Femur (tissue), 1 donor: ENCODE data around the gene CLASP1.
"Not testable (repeated sequence)": the region's sequence is repeated elsewhere in the genome, so short reads cannot be mapped to it uniquely, and the experiment has no call there.

Experiments used
- DNase-seq: peaks from one replicate; pipeline ENCODE4 v3.0.0-alpha.2; 2017

CLASP1 gene

GRCh38 chr2:121575800-121576199 is 73.5 kb downstream of the CLASP1 start:
- no peak for DNase-seq

- no peak for DNase-seq
These were observed 78.6 kb downstream of the CLASP1 start for GRCh38 chr2:121570667-121571055.

DNA sequence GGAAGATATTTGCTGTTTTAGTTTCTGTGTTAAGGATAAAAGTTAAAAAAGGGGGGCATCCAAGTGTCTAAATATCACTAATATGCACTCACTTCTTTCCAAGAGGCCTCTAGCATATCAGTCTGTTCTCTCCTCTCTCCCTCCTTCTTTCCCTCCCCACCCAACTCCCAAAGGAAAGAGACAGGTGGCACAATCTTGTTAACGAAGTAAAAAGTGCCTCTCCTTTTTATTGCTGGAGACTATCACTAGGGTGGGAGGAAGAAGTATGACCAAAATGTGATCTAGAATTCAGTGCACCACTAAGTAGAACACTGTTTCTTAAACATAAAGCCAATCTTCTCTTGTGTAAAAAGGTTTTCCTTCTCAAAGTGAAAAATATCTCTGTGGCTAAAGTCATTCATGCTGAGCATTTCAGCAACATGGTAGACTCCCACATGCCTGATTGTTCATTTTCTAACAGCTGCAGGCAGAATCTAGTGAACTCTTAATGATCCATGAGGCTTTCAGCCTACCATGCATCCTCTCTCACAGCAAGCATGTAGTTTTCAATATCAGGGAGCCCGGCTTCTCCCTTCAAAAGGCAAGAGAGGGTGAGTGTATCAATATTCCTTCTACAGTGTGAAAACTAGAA is 79.1 kb downstream of the CLASP1 start:
- no peak for DNase-seq

GRCh38 chr2:121567957-121568409 is 81.3 kb downstream of the CLASP1 start:
- DNase-seq = no peak

- DNase-seq = no peak
These were observed 81.8 kb downstream of the CLASP1 start for GRCh38 chr2:121567452-121567851.

GRCh38 chr2:121565389-121566250 is 83.6 kb downstream of the CLASP1 start:
- peak; percentile 79 for DNase-seq

GRCh38 chr2:121564905-121565304 is 84.4 kb downstream of the CLASP1 start:
- DNase-seq = no peak

GRCh38 chr2:121563754-121564153 is 85.5 kb downstream of the CLASP1 start:
- not testable (repeated sequence) for DNase-seq

GRCh38 chr2:121562269-121563176 is 86.7 kb downstream of the CLASP1 start:
- DNase-seq = no peak

- no peak for DNase-seq
These were observed 87.5 kb downstream of the CLASP1 start for GRCh38 chr2:121561617-121562268.

DNA sequence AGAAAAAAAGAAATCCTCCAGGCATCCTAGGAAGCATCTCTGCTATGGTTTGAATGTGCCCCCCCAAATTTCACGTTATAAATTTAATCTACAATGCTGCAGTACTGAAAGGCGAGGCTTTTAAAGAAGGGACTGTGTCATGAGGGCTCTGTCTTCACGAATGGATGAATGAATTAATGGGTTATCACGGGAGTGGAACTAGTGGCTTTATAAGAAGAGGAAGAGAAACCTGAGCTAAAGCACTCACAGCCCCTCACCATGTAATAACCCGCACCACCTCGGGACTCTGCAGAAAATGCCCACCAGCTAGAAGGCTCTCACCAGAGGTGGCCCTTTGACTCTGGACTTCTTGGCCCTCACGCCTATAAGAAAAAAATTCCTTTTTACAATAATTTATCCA is 90.9 kb downstream of the CLASP1 start:
- DNase-seq = no peak

DNA sequence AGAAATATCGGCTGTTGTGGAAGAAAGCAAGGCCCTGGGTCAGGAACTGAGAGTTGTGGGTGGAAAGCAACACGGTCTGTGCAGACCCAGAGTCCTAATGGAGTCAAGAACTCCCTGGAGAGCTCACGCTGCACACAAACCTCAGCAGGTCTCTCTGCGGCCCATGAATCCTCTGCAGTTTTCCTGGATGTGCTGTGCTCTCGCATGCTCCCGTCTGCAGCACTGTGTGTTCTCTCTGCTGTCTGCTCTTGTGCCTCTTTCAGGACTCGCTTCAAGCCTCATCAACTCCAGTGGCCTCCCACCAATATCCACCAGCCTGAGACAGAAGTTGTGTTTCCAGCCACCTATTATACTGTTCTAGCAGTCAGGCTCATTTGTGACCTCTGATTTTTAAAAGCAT is 94.3 kb downstream of the CLASP1 start:
- DNase-seq = no peak

DNA sequence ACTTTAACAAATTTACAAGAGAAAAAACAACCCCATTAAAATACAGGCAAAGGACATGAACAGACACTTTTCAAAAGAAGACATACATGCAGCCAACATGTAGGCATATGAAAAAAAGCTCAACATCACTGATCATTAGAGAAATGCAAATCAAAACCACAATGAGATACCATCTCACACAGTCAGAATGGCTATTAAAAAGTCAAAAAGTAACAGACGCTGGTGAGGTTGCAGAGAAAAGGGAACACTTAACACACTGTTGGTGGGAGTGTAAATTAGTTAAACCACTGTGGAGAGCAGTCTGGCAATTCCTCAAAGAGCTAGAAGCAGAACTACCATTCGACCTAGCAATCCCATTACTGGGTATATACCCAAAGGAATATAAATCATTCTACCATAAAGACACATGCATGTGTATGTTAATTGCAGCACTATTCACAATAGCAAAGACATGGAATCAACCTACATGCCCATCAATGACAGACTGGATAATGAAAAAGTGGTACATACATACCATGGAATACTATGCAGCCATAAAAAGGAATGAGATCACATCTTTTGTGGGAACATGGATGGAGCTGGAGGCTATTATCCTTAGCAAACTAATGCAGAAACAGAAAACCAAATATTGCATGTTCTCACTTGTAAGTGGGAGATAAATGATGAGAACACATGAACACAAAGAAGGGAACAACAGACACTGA is 96.6 kb downstream of the CLASP1 start:
- DNase-seq = not testable (repeated sequence)

GRCh38 chr2:121550669-121551068 is 98.6 kb downstream of the CLASP1 start:
- no peak for DNase-seq

DNA sequence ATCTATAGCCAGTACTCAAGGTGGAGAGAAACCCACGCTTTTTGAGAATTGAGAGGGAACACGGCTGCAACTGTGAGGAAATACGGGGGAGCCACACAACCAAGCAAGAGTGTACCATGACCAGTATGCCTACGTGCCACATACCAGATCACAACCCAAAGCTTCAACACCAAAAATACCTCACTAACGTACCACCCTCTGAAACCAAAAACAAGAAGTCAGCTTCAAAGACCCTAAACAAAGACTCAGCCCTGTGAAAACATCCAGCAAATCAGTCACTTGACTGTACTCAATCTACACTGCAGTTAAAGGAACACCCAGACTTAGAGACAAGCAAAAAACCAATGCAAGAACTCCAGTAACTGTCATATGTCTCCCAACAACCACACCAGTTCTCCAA is 101.6 kb downstream of the CLASP1 start:
- DNase-seq = no peak

DNA sequence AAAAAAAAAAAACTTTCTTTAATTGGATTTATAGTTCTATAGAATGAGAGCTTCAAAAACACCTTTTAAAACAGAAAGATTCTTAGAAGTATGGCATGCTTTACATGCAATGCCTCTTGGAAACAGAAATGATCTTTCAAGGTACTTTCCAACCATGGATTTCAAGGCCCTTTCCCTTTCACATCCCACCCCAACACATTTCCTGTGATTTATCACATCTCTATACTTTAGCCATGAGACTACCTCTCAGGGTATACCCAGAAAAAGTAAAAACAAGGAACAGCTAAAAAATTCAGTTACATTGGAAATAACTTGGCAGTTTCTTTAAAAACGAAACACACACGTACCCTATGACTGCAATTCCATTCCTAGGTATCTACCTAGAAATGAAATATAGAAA is 103.3 kb downstream of the CLASP1 start:
- DNase-seq = no peak

- no peak for DNase-seq
These were observed 104.0 kb downstream of the CLASP1 start for GRCh38 chr2:121545257-121545656.

DNA sequence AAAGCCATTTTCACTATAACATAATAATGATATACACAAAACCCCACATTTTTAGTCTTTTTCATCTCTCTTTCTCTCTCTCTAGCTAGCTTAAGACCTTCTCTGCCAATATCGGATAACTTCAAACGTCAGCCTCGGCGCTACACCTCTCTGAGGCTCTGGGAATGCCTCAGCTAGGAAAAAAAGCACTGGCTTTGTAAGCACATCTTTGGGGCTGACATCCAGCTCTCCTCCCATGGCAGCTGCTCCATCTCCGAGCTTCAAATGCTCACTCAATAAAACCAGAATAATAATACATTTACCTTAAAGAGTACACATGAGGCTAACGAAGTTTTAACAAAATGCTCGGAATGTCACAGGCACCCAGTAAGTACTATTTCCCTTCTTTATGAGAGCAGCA is 107.8 kb downstream of the CLASP1 start:
- DNase-seq = no peak

DNA sequence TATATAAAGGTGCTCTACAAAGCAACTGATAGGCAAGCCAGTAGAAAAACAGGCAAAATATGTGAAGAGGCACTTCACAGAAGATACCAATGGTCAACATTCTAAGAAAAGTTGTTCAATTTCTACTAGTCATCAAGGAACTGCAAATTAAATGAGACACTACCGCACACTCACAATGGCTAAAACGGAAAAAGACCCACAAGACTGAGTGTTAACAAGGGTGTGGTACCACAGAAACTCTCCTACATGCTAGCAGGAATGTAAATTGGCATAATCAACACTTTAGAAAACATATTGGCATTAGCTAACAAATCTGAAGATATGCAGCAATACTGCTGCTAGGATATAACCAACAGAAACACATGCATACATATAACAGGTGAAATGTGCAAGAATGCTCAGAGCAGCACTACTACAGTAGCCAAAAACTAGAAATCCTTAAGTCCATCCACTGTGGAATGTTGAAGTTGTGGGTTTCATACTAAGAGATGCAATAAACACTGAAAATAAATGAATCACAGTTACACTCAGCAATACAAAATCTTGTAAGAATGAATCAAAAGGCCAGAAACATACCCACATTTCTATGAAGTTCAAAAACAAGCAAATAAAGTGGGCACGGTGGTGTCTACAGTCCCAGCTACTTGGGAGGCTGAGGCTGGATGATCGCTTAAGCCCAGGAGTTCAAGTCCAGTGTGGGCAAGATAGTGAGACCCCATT is 109.4 kb downstream of the CLASP1 start:
- no peak for DNase-seq

GRCh38 chr2:121536850-121537557 is 112.3 kb downstream of the CLASP1 start:
- DNase-seq = no peak

DNA sequence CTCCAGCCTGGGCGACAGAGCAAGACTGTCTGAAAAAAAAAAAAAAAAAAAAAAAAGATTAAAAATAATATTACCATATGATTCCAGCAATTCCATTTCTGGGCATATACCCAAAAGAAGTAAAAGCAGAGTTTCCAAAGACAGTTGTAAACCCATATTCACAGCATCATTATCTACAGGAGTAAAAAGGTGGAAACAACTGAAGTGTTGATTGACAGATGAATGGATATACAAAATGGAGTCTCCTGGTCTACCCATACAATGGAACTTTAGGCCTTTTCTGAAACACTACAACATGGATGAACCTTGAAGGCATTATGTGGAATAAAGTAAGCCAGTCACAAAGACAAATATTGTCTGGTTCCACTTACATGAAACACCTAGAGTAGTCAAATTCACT is 112.9 kb downstream of the CLASP1 start:
- no peak for DNase-seq
